Measurements from ENCODE around the gene VEZT.

VEZT gene

GRCh38 chr12:95243497-95244183 is 26.0 kb downstream of the VEZT start:
- Mint-ChIP-seq H3K4me3 (no peak overlapping the region), H3K9me3 (no peaks in the 10 kb centered on the region)

DNA sequence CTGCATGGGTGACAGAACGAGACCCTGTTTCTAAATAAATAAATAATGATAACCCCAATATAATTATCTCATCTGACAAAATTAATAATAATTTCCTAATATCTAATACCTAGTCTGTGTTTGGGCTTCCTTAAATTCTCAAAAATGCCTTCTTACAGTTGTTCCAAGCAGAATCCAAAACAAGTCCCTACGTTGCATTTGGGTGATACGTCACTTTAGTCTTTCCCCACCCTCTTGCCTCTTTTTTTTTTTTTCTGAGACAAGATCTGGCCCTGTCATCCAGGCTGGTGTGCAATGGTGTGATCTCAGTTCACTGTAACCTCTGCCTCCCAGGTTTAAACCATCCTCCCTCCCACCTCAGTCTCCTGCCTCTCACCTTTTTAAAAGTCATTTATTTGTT is 26.7 kb downstream of the VEZT start:
- Mint-ChIP-seq H3K36me3 (peaks cover 7 to 14% of the 10 kb centered on the region in 2 donors), H3K27me3 (no peaks in the 10 kb centered on the region), H3K4me1 (peaks cover 12 to 19% of the 10 kb centered on the region in 2 donors), H3K27ac (no peak overlapping the region), H3K9me3 (no peaks in the 10 kb centered on the region), H3K4me3 (no peak overlapping the region)
- ATAC-seq (replicated peaks): no peak
- no peak for DNase-seq

More at GRCh38 chr12:95243497-95244183, 26.0 kb downstream of the VEZT start:
- Mint-ChIP-seq H3K36me3 (peaks cover 7 to 16% of the 10 kb centered on the region in 2 donors), H3K4me1 (peaks cover 14 to 20% of the 10 kb centered on the region in 2 donors), H3K27ac (no peak overlapping the region), H3K27me3 (no peaks in the 10 kb centered on the region)
- no peak for DNase-seq
- no peak for ATAC-seq (replicated peaks)

DNA sequence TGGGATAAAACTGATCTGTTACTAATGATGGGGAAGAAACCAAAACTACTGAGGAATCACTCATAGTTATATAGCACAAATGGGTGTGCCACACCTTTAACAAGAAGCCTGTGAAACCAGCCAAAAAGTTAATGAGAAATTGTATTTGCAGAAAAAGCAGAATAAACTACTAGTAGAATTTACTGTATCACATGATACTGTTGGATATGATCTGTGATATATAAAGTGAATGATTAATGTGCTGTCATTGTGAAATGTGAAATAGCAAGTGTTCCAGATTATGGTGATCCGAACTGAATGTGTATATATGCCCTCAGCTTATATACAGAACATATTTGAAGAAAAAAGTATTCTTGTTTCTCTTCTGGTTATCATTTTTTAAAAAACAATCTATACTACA is 30.5 kb downstream of the VEZT start:
- ATAC-seq (replicated peaks): no peak
- no peaks in the 10 kb centered on the region for H3K27me3 Mint-ChIP-seq
- H3K4me3 Mint-ChIP-seq: no peak overlapping the region
- peaks cover 5 to 6% of the 10 kb centered on the region in 2 donors for H3K4me1 Mint-ChIP-seq
- no peak for DNase-seq
- H3K36me3 Mint-ChIP-seq: peaks cover 11 to 14% of the 10 kb centered on the region in 2 donors
- H3K27ac Mint-ChIP-seq: no peak overlapping the region
- no peaks in the 10 kb centered on the region for H3K9me3 Mint-ChIP-seq

- no peaks in the 10 kb centered on the region for H3K9me3 Mint-ChIP-seq
- peaks cover 13% of the 10 kb centered on the region in 2 donors for H3K36me3 Mint-ChIP-seq
- DNase-seq (no peak), ATAC-seq (replicated peaks) (no peak)
- no peak overlapping the region for H3K4me3 Mint-ChIP-seq
- no peaks in the 10 kb centered on the region for H3K27me3 Mint-ChIP-seq
- peaks cover 5 to 6% of the 10 kb centered on the region in 2 donors for H3K4me1 Mint-ChIP-seq
- H3K27ac Mint-ChIP-seq: no peak overlapping the region
Observed at GRCh38 chr12:95248604-95249360, 31.2 kb downstream of the VEZT start.

- H3K9me3 Mint-ChIP-seq: no peaks in the 10 kb centered on the region
- H3K4me1 Mint-ChIP-seq: peaks cover 2 to 4% of the 10 kb centered on the region in 2 donors
- no peaks in the 10 kb centered on the region for H3K27me3 Mint-ChIP-seq
- H3K4me3 Mint-ChIP-seq: no peak overlapping the region
- peaks cover 24 to 34% of the 10 kb centered on the region in 2 donors for H3K36me3 Mint-ChIP-seq
- no peak for ATAC-seq (replicated peaks)
- no peak overlapping the region for H3K27ac Mint-ChIP-seq
- no peak for DNase-seq
Observed at GRCh38 chr12:95253386-95253785, 35.8 kb downstream of the VEZT start.

GRCh38 chr12:95257541-95257940 is 39.9 kb downstream of the VEZT start:
- Mint-ChIP-seq H3K4me1 (no peaks in the 10 kb centered on the region), H3K27me3 (no peaks in the 10 kb centered on the region), H3K36me3 (peaks cover 26 to 48% of the 10 kb centered on the region in 2 donors), H3K27ac (no peak overlapping the region), H3K4me3 (no peak overlapping the region), H3K9me3 (no peaks in the 10 kb centered on the region)
- DNase-seq (no peak), ATAC-seq (replicated peaks) (no peak)

GRCh38 chr12:95258151-95258550 is 40.5 kb downstream of the VEZT start:
- ATAC-seq (replicated peaks) (no peak), DNase-seq (no peak)
- H3K36me3 Mint-ChIP-seq: peaks cover 24 to 45% of the 10 kb centered on the region in 2 donors
- H3K4me1 Mint-ChIP-seq: no peaks in the 10 kb centered on the region
- H3K4me3 Mint-ChIP-seq: no peak overlapping the region
- H3K27me3 Mint-ChIP-seq: no peaks in the 10 kb centered on the region
- H3K27ac Mint-ChIP-seq: no peak overlapping the region
- no peaks in the 10 kb centered on the region for H3K9me3 Mint-ChIP-seq

DNA sequence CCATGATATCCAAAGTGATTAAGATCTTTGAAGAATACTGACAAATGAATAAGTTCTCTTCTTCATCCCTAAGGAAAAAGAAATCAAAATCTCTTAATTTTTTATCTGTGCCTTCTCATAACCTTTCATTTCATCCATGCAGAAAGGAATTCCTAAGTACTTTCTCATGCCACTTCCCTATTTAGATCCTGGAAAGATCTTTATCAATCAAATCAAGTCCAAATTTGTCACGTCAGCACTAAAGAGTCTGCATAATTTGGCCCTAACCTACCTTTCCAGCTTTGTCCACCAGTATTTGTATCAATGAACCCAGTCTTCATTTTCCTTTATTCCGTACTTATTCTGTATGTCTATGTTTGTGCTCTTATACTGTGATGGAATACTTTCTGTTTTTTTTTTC is 41.2 kb downstream of the VEZT start:
- no peak overlapping the region for H3K4me3 Mint-ChIP-seq
- peaks cover 22 to 48% of the 10 kb centered on the region in 2 donors for H3K36me3 Mint-ChIP-seq
- H3K4me1 Mint-ChIP-seq: no peaks in the 10 kb centered on the region
- DNase-seq (no peak), ATAC-seq (replicated peaks) (no peak)
- H3K27me3 Mint-ChIP-seq: no peaks in the 10 kb centered on the region
- no peak overlapping the region for H3K27ac Mint-ChIP-seq
- no peaks in the 10 kb centered on the region for H3K9me3 Mint-ChIP-seq

DNA sequence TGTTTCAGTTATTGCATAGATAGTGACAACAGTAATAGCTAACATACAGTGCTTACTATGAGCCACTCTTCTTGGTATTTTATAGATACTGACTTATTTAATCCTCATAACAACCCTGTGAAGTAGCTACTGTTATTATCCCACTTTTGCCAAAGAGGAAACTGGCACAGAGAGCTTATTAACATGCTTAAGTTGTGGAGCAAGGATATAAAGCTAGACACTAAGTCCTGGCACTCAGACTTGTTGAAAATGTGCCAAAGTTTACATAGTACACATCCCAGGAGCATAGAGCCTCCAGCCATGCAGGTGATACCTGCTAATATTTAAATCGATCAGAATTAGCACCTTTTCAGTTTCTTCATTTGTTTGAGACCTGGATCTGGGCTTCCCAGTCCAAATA is 41.8 kb downstream of the VEZT start:
- Mint-ChIP-seq H3K27me3 (no peaks in the 10 kb centered on the region), H3K27ac (no peak overlapping the region), H3K36me3 (peaks cover 22 to 48% of the 10 kb centered on the region in 2 donors), H3K4me3 (no peak overlapping the region), H3K4me1 (no peaks in the 10 kb centered on the region), H3K9me3 (no peaks in the 10 kb centered on the region)
- no peak for ATAC-seq (replicated peaks)
- no peak for DNase-seq

- no peaks in the 10 kb centered on the region for H3K27me3 Mint-ChIP-seq
- no peak overlapping the region for H3K27ac Mint-ChIP-seq
- ATAC-seq (replicated peaks): no peak
- DNase-seq: no peak
- no peaks in the 10 kb centered on the region for H3K4me1 Mint-ChIP-seq
- H3K36me3 Mint-ChIP-seq: peaks cover 13 to 37% of the 10 kb centered on the region in 2 donors
- H3K4me3 Mint-ChIP-seq: no peak overlapping the region
- no peaks in the 10 kb centered on the region for H3K9me3 Mint-ChIP-seq
Observed at GRCh38 chr12:95261109-95261508, 43.5 kb downstream of the VEZT start.

- no peak for DNase-seq
- Mint-ChIP-seq H3K4me1 (no peaks in the 10 kb centered on the region), H3K27me3 (no peaks in the 10 kb centered on the region), H3K27ac (no peak overlapping the region), H3K36me3 (peaks cover 16 to 36% of the 10 kb centered on the region in 2 donors), H3K9me3 (no peaks in the 10 kb centered on the region), H3K4me3 (no peak overlapping the region)
- no peak for ATAC-seq (replicated peaks)
Observed at GRCh38 chr12:95262808-95263207, 45.2 kb downstream of the VEZT start.

DNA sequence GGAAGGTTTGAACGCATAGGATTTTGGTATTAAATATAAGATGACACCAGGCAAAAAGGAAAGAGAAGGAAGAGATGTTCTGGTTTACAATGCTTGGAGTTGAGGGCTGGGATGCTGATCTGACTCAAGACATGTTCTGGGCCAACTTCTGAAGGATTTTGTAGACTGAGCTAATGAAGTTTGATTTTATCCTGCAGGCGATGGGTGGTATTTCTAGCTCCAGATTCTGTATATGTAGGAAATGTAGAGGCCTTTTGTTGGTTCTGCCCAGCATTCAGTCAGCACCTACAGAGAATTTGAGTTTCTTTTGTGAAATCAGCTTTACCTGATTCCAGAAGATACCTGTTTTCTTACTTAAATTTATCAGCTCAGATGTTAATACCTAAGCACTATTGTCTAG is 48.2 kb downstream of the VEZT start:
- Mint-ChIP-seq H3K4me1 (no peaks in the 10 kb centered on the region), H3K4me3 (no peak overlapping the region), H3K27me3 (no peaks in the 10 kb centered on the region), H3K27ac (no peak overlapping the region), H3K36me3 (peaks cover 13 to 27% of the 10 kb centered on the region in 2 donors), H3K9me3 (no peaks in the 10 kb centered on the region)
- no peak for ATAC-seq (replicated peaks)
- no peak for DNase-seq

- Mint-ChIP-seq H3K27ac (no peak overlapping the region), H3K36me3 (peaks cover 13 to 27% of the 10 kb centered on the region in 2 donors), H3K4me3 (no peak overlapping the region)
Observed at GRCh38 chr12:95266254-95266653, 48.6 kb downstream of the VEZT start.

GRCh38 chr12:95269892-95270291 is 52.3 kb downstream of the VEZT start:
- no peak overlapping the region for H3K4me3 Mint-ChIP-seq
- H3K9me3 Mint-ChIP-seq: no peaks in the 10 kb centered on the region
- ATAC-seq (replicated peaks) (no peak), DNase-seq (no peak)
- peaks cover 16 to 39% of the 10 kb centered on the region in 2 donors for H3K36me3 Mint-ChIP-seq
- H3K4me1 Mint-ChIP-seq: no peaks in the 10 kb centered on the region
- H3K27ac Mint-ChIP-seq: no peak overlapping the region
- no peaks in the 10 kb centered on the region for H3K27me3 Mint-ChIP-seq

More at GRCh38 chr12:95266254-95266653, 48.6 kb downstream of the VEZT start:
- H3K27me3 Mint-ChIP-seq: no peaks in the 10 kb centered on the region
- ATAC-seq (replicated peaks) (no peak), DNase-seq (no peak)
- H3K9me3 Mint-ChIP-seq: no peaks in the 10 kb centered on the region
- H3K4me1 Mint-ChIP-seq: no peaks in the 10 kb centered on the region

- peaks cover 16 to 38% of the 10 kb centered on the region in 2 donors for H3K36me3 Mint-ChIP-seq
Observed at GRCh38 chr12:95271465-95271864, 53.9 kb downstream of the VEZT start.

More at GRCh38 chr12:95271465-95271864, 53.9 kb downstream of the VEZT start:
- H3K4me3 Mint-ChIP-seq: no peak overlapping the region
- no peak overlapping the region for H3K27ac Mint-ChIP-seq
- no peaks in the 10 kb centered on the region for H3K4me1 Mint-ChIP-seq
- no peaks in the 10 kb centered on the region for H3K27me3 Mint-ChIP-seq
- DNase-seq: no peak
- H3K9me3 Mint-ChIP-seq: no peaks in the 10 kb centered on the region
- no peak for ATAC-seq (replicated peaks)

All from stimulated activated naive B cell treated with anti-CD40 and anti-IgM and Interleukin-4, amounts not matched to agents 10 μg/mL and 1 μg/mL and 100 μg/mL, for 72 hours (primary cell).